Stimulated activated CD8-positive, alpha-beta memory T cell treated with anti-CD3 and anti-CD28 coated beads, Interleukin-7, amount 100 ng/mL, for 48 hours (primary cell): ENCODE results near the gene HDHD3.
"Not testable (repeated sequence)": the region's sequence is repeated elsewhere in the genome, so short reads cannot be mapped to it uniquely, and the experiment has no call there.

Experiments used
- DNase-seq, 2 donors: peaks; one replicate each; pipeline ENCODE4 v3.0.0-alpha.2; 2020; ENCODE audit warnings: low read depth in 1 of 2; ENCODE audit errors: extremely low read depth in 1 of 2

HDHD3 gene

GRCh38 chr9:113376634-113377567 lies at the start of gene HDHD3:
TSS of gene HDHD3 (minus strand) at chr9:113376986. CDS start at chr9:113374354, 2,632 bp downstream.
- DNase-seq: peak; percentile 64 to 68

GRCh38 chr9:113425072-113425471 lies 48.3 kb upstream of the HDHD3 start:
- no peak for DNase-seq

- DNase-seq: no peak
These were observed 44.9 kb upstream of the HDHD3 start for GRCh38 chr9:113421726-113422125.

GRCh38 chr9:113417370-113417769 lies 40.6 kb upstream of the HDHD3 start:
- no peak for DNase-seq

GRCh38 chr9:113416149-113416721 lies 39.4 kb upstream of the HDHD3 start:
- DNase-seq: no peak

GRCh38 chr9:113410207-113410864 lies 33.5 kb upstream of the HDHD3 start, which contains the start of the genes C9orf43 and POLE3:
TSS of gene C9orf43 (plus strand) at chr9:113410747. CDS start at chr9:113413494, 2,747 bp downstream.
TSS of gene POLE3 (minus strand) at chr9:113410675. CDS start at chr9:113410293, 382 bp downstream.
- peak; percentile 93 to 95 for DNase-seq

GRCh38 chr9:113409883-113410206 lies 33.1 kb upstream of the HDHD3 start:
- no peak for DNase-seq

GRCh38 chr9:113409481-113409880 lies 32.7 kb upstream of the HDHD3 start:
- no peak for DNase-seq

GRCh38 chr9:113406873-113407511 lies 30.2 kb upstream of the HDHD3 start:
- peak in 1 of 2 donors; percentile 26 for DNase-seq

- not testable (repeated sequence) for DNase-seq
These were observed 29.6 kb upstream of the HDHD3 start for GRCh38 chr9:113406353-113406752.

GRCh38 chr9:113403646-113404045 lies 26.9 kb upstream of the HDHD3 start:
- DNase-seq: no peak

GRCh38 chr9:113401027-113401792 lies 24.4 kb upstream of the HDHD3 start, which contains the start of gene ALAD:
TSS of gene ALAD (minus strand) at chr9:113401284. CDS start at chr9:113393559, 7,725 bp downstream.
- DNase-seq: peak; percentile 98

- DNase-seq: no peak
These were observed 22.9 kb upstream of the HDHD3 start for GRCh38 chr9:113399646-113400200.

- DNase-seq: no peak
These were observed 22.0 kb upstream of the HDHD3 start for GRCh38 chr9:113398796-113399195.

- DNase-seq: no peak
These were observed 20.4 kb upstream of the HDHD3 start for GRCh38 chr9:113397203-113397631.

GRCh38 chr9:113395000-113395861 lies 18.4 kb upstream of the HDHD3 start:
- no peak for DNase-seq

- no peak for DNase-seq
These were observed 16.5 kb upstream of the HDHD3 start for GRCh38 chr9:113393281-113393680.

GRCh38 chr9:113391917-113392316 lies 15.1 kb upstream of the HDHD3 start:
- no peak for DNase-seq
